OCI-LY3 (cell line): ENCODE measurements around the gene RASA2.

Source experiments
- CTCF ChIP-seq: fragments of 200-600, 300-600 bp; sonication (generic); IDR thresholded peaks from 2 replicates; pipeline ENCODE4 v1.5.1; 2014; ENCODE audit warnings: antibody characterized with exemption, low read length, low read depth
- EZH2phosphoT487 ChIP-seq: fragments of 200-600 bp; shearing (Covaris generic); IDR thresholded peaks from 2 replicates; pipeline ENCODE4 v1.6.1; 2018; ENCODE audit warnings: antibody characterized with exemption, mixed run types, low read depth

- TF ChIP-seq EZH2phosphoT487, result no peak
- no peak for TF ChIP-seq CTCF
Observed at GRCh38 chr3:141564241-141564640, 77.4 kb downstream of the RASA2 start.
